EH (cell line): ENCODE measurements around the gene RFC4.
A peak's percentile ranks its signal among the peaks of the same experiment; 100 is the strongest.

Experiments used
- DNase-seq: peaks from one replicate; pipeline ENCODE4 v3.0.0-alpha.2; 2015; ENCODE audit warnings: low read depth

The RFC4 gene

DNA sequence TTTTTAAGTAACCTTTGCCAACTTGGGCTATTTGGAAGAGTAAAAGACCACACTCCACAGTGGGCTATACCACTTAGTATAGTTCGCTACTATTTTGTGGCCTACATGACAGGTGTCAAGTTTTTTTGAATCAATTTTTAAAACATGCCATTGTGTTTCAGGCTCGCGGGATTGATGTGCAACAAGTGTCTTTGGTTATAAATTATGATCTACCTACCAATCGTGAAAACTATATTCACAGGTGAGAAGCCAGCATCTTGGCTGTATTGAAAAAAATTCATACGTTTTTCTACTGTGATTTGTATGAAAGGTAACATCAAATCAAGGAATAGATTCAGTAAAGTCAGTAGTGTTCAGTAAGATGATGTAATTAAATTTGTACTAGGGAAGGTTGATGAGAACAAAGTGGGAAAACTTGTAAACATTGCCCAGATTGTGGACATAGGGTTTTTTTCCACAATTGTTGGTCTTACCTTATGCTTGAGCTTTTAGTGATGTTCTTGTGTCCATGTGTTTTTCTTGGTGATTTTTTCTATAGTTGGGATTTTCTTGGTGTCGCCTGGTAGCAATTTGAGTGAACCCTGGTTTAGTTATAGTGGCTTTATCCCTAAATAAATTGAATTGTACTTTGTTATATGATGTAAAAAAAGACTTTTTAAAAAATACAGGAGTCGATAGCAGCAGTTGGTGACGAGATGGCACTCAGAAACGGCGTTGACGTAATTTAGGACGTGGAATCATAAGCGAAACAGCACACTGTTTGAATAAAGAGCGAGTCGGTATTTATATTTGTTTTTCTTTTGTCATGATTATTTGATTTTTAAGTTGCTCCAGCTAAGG, 18.4 kb downstream of the RFC4 start:
- no peak for DNase-seq

DNA sequence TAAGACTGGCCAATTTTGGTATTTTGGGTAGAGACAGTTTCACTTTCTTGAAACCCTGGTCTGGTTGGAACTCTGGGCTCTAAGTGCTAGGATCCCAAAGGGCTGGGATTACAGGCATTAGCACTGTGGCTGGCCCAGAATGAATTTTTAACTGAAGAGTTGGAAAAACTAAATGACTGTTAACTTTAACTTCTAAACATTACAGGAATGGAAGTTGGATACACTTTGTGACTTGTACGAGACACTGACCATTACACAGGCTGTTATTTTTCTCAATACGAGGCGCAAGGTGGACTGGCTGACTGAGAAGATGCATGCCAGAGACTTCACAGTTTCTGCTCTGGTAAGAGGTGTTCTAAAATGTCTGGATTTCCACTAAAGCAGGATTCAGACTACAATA, 19.4 kb downstream of the RFC4 start:
- no peak for DNase-seq

DNA sequence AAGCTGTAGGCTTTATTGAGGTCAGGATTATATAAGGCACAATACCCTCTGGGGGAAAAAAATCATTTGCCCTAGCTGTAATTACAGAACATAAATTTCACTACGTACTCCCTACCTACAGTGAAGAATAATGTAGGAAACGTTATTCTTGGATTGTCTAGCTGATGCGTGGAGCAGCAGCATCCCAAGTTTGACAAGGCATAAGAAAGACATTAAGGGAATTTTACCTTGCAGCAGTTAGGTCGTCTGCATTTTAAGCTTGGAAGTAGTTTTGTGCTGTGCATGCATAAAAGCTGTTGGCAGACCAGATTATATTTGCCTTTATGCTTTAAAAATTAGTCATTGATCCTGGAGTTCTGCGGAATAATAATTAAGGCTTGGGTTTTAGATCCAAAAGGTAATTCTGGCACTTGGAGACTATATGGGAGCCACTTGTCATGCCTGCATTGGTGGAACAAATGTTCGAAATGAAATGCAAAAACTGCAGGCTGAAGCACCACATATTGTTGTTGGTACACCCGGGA, 20.7 kb downstream of the RFC4 start:
- DNase-seq, result no peak

DNA sequence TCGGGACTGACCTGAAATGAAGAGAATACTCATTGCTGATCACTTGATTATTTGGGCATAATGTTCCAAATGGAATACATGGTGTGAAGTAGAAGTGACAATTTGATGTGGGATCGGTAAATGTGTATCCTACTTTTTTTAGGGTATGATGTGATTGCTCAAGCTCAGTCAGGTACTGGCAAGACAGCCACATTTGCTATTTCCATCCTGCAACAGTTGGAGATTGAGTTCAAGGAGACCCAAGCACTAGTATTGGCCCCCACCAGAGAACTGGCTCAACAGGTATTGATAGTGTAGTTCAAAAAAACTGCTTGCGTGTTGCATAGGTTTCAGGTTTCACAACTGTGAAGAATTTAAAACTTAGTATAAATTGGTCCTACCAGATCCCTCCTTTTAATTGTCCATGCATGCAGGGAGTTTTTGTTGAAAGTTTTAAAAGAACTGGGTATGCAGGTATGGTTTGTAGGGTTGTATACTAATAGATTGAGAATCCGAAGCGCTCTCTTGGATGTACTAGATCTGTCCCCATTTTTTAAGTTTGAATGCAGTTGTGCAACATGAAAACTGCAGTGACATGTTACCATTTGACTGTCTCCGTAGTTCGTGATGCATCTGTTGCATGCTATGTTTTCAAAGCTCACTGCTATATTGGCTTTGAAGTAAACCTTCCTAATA, 21.3 kb downstream of the RFC4 start:
- DNase-seq, result no peak

DNA sequence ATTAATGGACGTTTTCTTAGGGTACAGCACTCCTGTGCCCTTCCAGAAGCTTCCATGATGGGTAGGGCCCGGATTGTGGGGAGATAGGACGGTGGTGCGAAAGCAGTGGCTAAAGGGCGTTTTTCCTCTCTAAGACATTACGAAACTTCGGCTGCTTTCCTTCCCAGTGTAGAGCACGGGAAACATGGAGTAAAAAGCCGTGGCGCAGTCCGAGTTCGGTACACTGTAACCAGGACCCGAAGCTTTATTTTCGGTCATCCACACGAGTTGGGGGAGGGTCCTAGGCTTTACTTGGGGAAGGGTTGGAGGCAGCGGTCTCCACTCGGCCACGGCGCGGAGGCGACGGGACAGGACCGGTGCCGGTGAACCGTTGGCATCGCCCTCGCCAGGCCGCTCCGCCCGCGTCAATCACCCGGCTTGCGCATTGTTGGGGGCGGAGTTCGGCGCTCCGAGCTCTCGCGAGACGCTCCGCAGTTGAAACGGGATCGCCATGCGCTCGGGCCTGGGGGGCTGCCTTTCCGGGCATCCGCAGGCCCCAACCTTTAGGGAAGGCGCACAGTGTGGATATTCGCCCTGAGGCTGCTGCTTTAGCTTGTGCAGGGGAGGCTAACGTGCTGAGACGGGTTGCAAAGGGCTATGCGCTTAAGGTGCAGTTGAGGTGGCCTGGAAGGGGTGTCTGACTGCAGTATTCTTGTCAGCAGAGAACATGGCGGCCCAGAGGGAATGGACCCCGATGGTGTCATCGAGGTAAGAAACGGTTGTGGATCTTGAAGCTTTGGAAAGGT, 22.4 kb downstream of the RFC4 start:
- peak; percentile 81 for DNase-seq

DNA sequence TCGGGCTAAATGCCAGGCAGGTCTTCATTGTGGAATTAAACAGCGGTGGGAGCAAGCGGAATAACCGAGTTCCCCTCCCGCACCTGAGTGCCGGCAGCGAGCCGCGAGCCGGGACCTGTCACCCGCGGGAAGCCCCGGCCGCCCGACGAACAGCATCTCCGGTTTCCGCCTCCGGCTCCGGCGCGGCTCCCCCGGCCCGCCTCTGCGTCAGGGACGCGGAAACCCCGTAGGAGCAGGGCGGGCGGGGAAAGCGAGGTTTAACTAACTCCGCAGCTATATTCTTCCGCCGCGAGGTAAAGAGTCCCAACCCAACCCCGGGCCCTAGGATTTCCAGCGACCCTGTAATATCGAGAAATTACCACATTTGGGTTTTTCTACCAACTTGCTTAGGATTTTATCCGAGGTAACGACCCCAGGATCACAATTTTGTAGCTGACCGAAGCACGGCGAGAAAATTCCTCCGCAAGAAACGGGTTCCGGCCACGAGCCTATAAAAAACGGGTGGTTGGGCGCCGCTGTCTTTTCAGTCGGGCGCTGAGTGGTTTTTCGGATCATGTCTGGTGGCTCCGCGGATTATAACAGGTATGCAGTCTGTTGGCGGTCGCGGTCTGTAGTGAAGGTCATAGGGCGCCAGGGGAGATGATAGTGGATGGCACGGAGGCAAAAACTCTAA, 23.1 kb downstream of the RFC4 start, which contains the start of gene EIF4A2:
EIF4A2 (plus strand) TSS at position 520 of the 673 bp plus-strand sequence; CDS start at position 554, 34 bp downstream.
- DNase-seq, result peak; percentile 87

DNA sequence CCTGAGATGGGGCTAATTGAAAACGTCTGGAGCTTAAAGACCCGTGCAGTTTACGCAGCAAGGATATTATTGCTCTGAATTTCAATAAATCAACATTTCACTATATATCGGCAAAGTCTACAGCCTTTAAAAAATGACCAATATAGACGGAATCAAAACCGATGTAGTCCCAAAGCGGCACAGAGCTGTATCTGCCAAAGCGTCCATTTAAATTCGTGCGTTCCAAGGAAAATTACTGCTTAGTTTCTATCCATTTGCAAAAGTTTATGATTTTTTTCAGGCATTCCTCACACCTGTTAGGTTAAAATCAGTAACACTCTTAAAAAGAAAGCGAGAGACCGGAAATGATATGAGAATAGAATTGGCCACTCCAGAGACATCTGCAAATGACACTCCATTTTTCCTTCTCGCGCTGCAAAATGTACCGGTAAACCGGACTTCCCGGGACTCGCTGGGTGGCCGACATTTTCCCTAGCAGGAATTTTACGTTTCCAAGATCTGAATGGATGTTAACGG, 23.7 kb downstream of the RFC4 start:
- no peak for DNase-seq

DNA sequence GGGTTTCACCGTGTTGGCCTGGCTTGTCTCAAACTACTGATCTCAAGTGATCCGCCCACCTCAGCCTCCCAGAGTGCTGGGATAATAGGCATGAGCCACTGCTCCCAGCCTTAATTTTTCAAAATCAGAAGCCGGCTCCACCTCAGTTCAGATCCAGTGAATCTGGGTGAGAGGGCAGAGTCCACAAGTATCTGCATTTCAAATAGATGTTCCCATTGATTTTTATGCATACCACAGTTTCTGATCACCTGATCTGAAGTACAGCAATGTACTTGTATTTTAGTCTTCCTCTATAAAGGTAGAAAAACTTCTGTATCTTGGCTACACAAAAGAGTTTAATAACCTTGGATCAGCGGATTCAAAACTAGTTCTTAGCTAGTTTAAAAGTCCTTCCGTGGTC, 27.1 kb downstream of the RFC4 start:
- no peak for DNase-seq

DNA sequence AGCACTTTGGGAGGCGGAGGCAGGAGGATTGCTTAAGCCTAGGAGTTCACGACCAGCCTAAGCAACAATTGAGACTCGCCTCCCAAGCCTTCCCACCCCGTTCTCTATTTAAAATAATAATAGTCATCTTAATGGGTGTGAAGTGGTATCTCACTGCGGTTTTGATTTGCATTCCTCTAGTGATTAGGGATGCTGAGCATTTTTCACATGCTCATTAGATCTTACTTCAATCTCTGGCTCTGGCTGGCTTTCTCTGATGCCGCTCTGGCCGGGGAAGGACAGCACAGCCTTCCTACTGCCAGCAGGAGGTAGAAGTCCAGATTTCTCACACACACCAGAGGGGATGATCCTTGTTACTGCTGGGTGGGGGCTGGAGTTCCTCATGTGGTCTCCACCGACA, 30.3 kb downstream of the RFC4 start:
- no peak for DNase-seq

DNA sequence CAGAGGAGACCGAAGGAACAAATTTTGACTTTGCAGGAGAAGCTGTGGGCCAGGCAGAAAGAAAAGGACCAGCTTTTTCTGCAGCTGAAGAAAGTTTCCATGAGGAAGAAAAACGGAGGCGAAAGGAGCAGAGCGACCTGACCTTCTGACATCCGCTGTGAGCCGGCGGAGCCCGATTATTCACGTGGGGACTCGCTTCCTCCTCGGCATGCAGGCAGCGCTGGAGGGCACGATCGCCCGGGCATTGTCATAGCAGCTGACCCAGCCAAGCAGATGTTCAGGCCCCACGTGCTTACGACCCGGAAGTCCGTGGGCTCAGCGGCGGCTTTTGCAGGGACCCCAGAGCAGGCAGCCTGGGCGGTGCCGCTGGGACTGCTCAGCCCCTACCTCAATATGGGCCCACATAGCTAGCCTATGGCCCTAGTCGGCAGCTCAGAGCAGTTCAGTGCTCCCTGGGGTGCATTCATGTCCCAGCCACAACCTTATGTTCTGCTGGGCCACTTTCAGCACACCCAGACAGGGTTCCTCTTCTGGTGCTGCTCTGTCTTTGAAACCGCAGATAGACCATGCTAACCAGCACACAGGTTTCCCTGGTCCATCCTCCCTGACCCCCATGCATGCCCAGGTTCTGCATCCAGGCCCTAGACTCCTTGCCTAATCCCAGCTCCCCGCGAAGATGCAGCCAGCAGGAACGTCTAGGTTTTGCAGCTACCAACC, 33.4 kb downstream of the RFC4 start:
- peak; percentile 67 for DNase-seq

DNA sequence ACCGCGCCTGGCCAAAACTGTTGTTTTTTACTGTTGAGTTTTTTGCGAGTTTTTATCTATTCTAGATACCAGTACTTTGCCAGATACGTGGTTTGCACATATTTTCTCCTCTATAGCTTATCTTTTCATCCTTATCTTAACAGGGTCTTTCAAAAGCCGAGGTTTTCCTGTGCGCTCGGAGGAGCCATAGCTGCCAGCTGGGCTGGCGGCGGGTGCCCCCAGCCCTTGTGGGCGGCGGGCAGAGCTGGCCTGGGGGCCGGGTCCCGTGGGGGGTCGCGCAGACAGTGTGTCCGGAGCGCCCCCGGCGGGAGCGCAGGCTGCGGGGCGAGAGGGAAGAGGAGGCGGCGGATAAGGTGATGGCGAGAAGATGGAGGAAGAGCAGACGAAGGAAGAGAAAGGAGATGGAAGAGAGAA, 34.0 kb downstream of the RFC4 start:
- DNase-seq, result no peak

DNA sequence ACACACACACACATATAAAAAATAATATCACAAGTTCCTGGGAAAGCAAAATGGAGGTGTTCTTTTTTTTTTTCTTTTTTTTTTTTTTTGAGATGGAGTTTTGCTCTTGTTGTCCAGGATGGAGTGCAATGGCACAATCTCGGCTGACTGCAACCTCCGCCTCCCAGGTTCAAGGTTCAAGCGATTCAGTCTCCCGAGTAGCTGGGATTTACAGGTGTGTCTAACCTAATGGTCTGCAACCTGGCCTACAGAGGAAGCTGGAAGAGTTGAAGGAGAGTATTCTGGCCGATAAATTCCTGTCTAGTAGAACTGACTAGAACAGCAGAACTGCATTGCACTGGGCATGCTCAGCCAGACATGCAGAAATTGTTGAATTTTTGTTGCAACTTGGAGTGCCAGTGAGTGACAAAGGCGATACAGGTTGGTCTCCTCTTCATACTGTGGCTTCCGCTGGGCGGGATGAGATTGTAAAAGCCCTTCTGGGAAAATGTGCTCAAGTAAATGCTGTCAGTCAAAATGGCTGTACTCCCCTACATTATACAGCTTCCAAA, 45.3 kb downstream of the RFC4 start:
- no peak for DNase-seq

DNA sequence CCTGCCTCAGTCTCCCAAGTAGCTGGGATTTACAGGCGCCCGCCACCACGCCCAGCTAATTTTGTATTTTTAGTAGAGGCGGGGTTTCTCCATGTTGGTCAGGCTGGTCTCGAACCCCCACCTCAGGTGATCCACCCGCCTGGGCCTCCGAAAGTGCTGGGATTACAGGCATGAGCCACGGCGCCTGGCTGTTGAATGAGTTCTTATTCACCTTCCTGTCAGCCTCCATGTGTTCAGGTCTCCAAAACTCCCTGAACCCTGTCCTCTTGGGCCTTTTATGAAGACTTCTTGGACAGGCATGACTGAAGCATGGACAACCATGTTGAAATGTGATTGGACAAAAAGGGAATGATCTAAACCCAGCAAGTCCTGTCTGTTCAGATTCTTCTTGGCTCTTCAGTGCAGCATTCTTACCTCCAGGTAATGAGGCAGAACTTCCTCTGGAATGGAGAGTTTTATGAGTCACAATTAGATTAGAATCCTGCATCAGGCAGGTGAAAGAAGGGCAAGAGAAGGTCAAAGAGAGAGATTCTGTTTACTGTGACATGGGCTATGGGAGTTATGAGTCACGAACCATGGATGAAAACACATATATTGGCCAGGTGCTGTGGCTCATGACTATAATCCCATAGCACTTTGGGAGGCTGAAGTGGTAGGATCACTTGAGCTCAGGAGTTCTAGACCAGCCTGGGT, 46.0 kb downstream of the RFC4 start:
- DNase-seq, result no peak

DNA sequence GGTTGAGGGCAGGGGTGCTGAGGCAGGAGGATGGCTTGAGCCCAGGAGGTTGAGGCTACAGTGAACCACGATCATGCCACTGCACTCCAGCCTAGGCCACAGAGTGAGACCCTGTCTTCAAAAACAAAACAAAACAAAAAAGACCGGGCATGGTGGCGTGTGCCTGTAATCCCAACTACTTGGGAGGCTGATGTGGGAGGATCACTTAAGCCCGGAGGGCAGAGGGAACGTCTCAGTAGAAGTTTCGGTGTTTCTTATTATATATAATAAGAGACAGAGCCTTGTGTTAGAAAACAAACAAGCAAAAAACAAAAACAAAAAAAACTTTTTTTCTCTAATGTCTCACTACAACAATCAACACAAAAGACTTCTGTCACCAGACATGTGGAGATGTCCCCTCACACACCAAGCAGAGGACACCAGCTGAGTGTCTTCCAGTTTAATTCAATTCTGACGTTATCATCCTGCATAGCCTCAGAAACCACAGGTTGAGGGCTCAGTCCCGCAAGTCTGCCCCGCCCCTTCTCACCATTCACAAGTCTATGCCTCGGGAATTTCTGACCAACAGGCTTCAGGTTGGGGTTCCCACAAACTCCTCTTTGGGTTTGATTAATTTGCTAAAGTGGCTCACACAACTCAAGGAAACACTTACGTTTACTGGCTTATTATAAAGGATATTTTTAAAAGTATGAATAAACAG, 46.9 kb downstream of the RFC4 start:
- DNase-seq, result no peak

DNA sequence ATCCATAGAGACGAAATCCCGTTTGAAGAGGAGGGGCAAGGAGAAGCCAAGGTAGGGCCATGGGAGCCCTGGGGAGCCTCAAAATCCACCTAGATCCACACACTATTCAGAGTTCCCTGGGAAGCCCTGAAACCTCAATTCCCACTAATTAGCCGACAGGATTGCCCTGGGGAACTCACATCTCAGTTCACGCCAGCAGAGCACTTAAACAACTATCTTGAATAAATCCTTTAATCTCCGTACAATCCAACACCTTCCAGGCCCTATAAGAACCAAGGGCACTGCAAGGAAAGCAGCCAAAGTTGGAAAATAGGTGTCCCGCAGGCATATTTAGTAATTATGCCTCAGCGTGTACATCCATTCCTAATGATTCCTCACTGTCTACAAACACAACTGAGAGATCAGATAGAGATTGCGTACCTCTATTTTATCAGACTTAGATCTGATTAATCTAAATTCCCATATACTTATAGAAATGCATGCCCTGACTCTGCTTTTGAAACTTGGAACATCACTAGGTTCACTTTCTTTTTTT, 48.5 kb downstream of the RFC4 start:
- no peak for DNase-seq

DNA sequence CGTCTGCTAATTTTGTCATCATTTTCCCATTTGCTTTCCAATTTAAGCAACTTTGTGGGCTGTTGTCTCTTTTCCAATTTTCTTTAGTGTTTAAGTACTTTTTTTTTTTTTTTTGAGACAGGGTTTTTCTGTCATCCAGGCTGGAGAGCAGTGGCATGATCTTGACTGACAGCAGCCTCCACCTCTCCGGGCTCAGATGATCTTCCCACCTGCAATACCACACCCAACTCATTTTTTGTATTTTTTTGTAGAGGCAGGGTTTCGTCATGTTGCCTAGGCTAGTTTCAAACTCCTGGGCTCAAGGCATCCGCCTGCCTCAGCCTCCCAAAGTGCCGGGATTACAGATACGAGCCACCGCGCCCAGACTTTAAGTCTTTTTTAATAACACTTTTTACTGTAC, 49.1 kb downstream of the RFC4 start:
- DNase-seq, result no peak

DNA sequence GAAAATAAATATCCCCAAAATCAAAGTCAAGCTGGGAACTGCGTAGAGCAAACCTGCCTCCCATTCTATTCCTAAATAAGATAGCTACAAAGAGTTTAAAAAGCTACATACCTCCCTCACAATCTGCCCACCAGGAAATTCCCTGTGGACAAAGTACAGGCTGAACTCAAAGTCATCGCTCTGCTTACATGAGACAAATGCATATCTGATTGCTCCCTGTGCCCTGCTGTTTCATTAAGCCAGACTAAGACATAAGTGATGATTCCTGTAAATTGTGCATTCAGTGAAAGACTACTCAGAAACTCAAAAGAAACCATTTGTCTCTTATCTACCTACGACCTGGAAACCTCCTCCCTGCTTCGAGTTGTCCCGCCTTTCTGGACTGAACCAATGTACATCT, 51.4 kb downstream of the RFC4 start:
- no peak for DNase-seq

DNA sequence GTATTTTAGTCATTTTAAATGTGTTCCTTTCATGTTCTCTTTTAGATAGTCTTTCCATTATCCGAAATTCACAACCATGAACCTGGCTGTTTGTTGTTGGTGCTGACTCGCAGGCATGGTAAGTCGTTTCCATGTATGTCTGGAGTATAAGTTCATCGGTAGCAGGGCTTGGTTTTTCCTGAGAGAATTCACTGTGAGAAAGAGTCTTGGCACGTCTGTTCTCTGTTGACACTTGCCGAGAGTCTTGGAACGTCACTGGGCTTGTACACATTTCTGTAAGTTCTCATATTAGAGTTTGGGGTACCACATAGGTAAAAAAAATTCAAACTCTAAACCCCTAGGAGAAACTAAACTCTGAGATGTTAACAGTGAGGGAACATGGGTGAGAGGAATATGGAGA, 52.3 kb downstream of the RFC4 start:
- no peak for DNase-seq

DNA sequence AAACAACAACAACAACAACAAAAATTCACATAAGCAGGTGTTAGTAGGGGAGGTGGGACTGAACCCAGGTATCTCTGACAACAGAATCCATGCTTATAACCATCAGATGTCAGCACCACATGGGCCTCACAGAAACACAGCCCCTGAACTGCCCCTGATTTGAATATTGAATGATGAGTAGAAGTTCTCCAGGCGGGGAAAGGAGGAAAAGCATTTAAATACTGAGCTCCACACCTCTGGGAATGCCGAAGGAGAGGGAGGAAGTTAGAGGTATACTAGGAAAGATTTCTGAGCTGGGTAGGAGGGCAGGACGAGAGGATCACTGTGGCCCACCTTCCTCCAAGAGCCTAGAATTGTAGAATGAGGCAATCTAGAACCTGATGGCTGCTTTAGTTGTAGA, 54.8 kb downstream of the RFC4 start:
- no peak for DNase-seq
